Hematopoietic multipotent progenitor cell treated with erythropoietin and hydrocortisone succinate and interleukin-3 and kit ligand, for 6 days (in vitro differentiated cells): Measurements from ENCODE around the gene GPA33.

Source experiments
- DNase-seq: peaks from one replicate; pipeline ENCODE4 v3.0.0-alpha.2; 2015

GPA33 gene

GRCh38 chr1:167116174-167116573 lies 26.0 kb upstream of the GPA33 start:
- DNase-seq = no peak

GRCh38 chr1:167115655-167116054 lies 25.5 kb upstream of the GPA33 start:
- no peak for DNase-seq

- no peak for DNase-seq
Measured at GRCh38 chr1:167114725-167115124, 24.5 kb upstream of the GPA33 start.

- DNase-seq = no peak
Measured at GRCh38 chr1:167111868-167112709, 21.9 kb upstream of the GPA33 start.

- DNase-seq = no peak
Measured at GRCh38 chr1:167110586-167110985, 20.4 kb upstream of the GPA33 start.

GRCh38 chr1:167109125-167109524 lies 18.9 kb upstream of the GPA33 start:
- no peak for DNase-seq

- no peak for DNase-seq
Measured at GRCh38 chr1:167107456-167107855, 17.3 kb upstream of the GPA33 start.

- DNase-seq = no peak
Measured at GRCh38 chr1:167106119-167106461, 15.9 kb upstream of the GPA33 start.

- DNase-seq = no peak
Measured at GRCh38 chr1:167105271-167106118, 15.3 kb upstream of the GPA33 start.

- DNase-seq = no peak
Measured at GRCh38 chr1:167104256-167104633, 14.1 kb upstream of the GPA33 start.

GRCh38 chr1:167102906-167103573 lies 12.9 kb upstream of the GPA33 start:
- no peak for DNase-seq

- DNase-seq = no peak
Measured at GRCh38 chr1:167101754-167102153, 11.6 kb upstream of the GPA33 start.

GRCh38 chr1:167100730-167101129 lies 10.6 kb upstream of the GPA33 start:
- DNase-seq = no peak

- DNase-seq = no peak
Measured at GRCh38 chr1:167099851-167100250, 9.7 kb upstream of the GPA33 start.

- DNase-seq = peak; percentile 18
Measured at GRCh38 chr1:167095368-167095767, 5.2 kb upstream of the GPA33 start.

GRCh38 chr1:167094690-167095089 lies 4.5 kb upstream of the GPA33 start:
- no peak for DNase-seq

GRCh38 chr1:167093846-167094516 lies 3.8 kb upstream of the GPA33 start, which contains the start of gene STYXL2:
STYXL2 (plus strand) TSS chr1:167094075; CDS start chr1:167094850, 775 bp downstream.
- DNase-seq = no peak

GRCh38 chr1:167092653-167093052 lies 2.5 kb upstream of the GPA33 start:
- no peak for DNase-seq

- DNase-seq = no peak
Measured at GRCh38 chr1:167089939-167090313, 251 bp downstream of the GPA33 start.

GRCh38 chr1:167088746-167089417 lies 1.3 kb downstream of the GPA33 start:
- DNase-seq = no peak

- DNase-seq = no peak
Measured at GRCh38 chr1:167086768-167087167, 3.4 kb downstream of the GPA33 start.

- DNase-seq = no peak
Measured at GRCh38 chr1:167086033-167086432, 4.1 kb downstream of the GPA33 start.
